GM18909 (cell line): Measurements from ENCODE around the gene YWHAQ.

Source experiments
- ATAC-seq: cut with Tn5 transposase; IDR thresholded peaks from one replicate; pipeline ENCODE4 v1.9.1; 2021; ENCODE audit warnings: mild to moderate bottlenecking; ENCODE audit not compliant: unreplicated experiment, poor library complexity

The YWHAQ gene

DNA sequence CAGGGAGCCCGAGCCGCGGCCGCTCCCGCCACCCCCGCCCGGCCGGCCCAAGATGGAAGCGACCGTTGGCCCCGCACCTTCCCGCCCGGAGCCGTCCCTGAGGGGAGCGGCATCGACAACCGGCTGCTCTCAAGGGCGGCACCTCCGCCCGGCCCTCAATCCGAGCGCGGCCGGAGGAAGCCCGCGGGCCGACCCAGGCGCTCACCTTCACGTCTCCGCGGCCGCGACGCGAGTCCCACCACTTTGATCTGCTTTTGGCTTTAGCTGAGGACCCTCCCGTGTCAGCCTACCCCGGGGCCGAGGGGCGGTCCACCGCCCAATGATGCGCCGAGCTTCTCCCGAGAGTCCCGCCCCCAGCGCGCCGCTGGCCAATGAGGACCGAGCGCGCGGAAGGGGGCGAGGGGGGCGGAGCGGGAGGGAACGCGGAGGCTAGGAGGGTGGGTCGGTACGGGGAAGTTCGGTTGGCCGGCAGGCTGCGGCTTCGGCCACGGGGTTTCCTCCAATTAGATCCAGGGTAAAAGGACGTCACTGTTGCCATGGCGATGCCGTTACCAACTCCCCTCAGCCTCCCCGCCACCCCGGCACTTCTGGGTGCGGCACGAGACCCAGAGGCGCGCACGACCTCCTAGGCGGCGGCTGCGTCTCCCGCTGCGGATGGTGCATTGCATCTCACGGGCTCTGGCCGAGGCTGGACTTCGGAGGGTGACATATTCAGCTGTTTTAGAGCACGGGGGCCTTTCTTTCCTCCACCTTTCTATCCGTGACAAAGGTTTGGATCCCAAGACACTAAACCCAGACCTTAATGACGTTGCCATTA lies at the start of gene YWHAQ:
YWHAQ (minus strand) TSS at position 262 of the 817 bp plus-strand sequence. CDS start 545 bp downstream, outside the sequence.
- peak; percentile 92 for ATAC-seq

DNA sequence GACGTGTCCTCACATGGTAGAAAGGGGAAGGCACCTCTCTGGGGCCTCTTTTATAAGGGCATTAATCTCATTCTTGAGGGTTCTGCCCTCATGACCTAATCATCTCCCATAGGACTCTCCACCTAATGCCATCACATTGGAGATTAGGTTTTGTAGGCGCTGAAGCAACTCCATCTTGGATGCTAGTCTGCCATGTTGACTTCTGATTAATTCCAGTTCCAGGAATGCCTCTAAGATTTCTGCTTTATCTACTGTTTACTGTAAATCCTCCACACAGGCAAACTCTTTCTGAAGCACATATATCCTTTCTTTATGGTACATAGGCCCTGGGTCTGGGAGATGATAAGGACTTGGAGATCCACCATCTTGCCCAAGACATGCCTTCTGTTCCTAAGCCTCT lies 49.3 kb upstream of the YWHAQ start:
- ATAC-seq = no peak

DNA sequence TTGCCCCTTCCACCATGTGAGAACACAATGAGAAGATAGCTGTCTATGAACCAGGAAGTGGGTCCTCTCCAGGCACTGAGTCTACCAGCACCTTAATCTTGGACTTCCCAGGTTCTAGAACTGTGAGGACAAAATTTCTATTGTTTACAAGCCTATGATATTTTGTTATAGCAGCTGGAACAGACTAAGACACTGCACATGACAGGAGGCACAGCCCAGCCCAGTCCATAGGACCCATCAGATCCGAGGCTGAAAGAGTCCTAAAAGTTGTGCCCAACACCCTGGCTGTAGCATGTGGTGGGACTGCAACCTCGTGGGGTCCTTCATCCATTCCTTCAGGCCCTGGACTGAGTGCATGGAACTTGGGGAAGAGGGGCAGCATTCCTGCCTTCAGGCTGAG lies 48.4 kb upstream of the YWHAQ start:
- ATAC-seq = no peak

DNA sequence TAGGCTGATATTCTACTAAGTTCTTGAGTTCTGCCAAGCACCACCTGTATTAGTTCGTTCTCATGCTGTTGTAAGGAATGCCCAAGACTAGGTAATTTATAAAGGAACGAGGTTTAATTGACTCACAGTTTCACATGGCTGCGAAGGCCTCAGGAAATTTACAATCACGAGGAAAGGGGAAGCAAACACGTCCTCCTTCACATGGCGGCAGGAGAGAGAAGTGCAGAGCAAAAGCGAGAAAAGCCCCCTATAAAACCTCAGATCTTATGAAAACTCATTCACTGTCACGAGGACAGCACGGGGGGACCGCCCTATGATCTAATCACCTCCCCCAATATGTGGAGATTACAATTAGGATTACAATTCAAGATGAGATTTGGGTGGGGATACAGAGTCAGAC lies 47.7 kb upstream of the YWHAQ start:
- no peak for ATAC-seq

DNA sequence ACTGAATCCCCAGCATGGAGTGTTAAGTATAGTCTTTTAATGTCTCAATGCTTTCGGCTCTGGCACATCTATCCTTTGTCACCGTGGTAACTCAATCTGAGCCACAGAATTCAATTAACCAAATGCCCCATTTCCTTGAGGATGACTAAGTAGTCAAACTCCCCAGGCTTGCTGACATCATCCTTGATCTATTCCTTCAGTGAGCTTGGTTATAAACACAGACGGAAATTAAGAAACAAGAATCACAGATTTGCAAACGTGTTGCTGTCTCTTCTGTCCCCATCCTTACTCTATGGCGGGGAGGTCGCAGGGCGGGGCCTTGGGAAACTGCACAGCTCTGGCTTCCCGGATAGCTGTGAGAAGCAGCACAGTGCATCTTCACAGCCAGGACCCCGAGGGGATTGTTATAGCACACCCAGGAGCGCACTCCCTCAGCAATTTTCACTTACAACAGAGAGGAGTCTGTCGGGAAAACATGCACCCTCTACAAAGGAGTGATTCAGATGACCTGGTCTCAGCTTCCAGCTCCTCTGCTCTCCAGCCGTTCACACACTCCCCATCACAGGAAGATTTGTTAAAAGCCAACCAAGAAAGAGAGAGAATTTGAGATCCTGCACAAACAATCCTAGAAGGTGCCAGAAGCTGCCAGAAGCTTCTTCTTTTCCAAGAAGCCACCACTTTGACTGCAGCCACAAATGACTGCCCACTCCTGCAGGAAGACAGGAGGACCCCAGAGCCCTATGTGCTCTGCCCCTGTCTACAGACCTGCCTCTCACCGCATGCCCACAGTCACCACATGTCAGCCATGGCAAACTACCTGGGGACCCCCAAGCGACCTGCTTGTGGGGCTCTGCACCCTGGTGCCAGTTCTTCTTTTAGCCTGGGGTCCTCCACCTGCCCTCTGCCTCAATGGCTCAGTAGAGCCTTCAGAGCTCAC lies 44.9 kb upstream of the YWHAQ start:
- ATAC-seq = no peak

DNA sequence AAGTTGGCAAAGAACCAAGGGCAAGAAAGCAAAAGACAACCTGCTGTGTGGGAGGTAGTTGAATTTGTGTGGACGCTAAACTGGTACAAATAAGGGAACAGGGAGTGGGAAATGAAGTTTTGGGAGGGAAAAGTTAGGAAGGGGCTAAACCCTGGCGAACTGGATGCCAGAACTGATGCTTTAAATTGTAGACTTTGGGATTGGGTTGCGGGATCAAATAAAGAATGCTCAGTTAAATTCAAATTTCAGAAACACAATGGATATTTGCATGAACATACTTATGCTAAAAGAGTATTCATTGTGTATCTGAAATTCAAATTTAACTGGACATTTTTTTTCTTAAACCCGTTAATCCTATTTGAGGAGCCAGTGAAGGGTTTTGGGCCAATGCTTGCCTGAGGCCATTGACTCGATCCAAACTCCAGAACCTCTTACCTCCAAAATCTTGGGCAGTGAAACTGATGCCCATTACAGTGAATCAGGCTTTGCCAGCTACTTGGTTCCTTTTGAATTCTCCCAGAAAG lies 44.2 kb upstream of the YWHAQ start:
- ATAC-seq = no peak

DNA sequence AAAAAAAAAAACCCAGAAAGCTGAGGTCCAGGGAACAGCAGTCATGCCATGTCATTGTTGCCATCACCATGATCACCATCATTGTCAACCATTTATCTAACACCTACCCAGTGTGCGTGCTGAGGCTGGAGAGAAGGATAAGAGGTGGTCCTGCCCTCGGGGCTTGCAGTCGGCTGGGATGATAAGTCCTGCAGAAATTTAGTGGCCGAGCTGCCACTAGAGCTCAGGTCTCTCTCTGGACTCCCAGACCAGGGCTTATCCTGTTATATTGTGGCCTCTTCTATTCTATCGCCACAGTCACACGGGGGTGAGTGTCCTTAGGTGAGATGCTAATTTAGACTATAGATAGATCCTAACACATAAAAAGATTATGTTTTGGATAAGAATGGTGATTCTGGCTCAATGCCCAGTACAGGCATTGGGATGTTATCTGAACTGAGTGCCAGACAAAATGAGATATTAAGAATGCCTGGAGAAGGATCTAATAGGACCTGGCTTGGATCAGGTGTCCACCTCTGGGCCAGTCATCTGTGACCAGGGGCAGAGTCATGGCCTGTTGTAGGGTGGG lies 43.2 kb upstream of the YWHAQ start:
- no peak for ATAC-seq

DNA sequence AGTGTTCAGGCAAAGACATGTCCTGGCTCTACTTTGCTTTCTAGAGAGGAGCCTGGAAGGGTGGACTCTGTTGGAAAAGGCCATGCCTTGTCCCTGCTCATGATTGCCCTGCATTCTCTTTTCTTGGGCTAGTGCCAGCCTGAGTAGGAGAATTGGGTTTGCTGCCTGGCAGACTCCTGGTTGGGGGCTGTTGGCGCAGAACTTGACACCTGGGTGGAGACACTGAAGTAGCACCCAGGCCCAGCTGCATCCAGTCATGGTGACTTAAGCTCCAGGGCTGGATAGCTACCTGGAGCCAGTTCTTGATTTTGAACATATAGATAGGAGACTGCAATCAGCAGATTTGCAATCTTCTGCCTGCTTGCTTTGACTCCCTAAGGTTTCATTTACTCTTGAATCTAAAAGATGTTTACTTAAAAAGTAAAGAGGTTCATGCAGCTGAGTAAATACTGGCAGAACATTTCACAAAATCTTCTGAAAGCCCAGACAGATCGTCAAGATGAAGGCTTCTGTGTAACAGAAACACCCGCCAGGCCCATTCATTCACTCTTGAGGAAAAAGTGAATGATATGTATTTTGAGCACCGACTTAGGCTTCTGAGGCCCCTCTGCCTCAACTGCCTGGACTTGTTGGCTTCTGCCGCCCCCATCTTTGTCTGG lies 38.0 kb upstream of the YWHAQ start:
- ATAC-seq = no peak

DNA sequence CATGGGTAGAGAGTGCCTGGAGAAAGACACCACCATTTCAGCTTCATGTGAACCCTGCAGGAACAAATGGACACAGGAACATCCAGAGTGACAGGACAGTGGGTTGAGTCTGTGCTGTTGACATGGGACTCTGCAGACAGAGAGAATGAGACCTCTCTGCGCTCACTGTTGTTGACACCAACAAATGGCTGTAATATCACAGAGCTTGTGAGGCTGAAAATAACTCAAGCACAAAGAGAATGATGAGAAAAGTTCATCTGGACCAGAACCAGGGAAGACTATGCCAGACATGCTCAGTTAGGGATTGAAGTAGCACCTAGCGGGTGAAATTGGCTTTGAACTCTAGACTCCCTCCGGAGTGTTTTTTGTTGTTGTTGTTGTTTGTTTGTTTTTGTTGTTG lies 37.0 kb upstream of the YWHAQ start:
- ATAC-seq = no peak

DNA sequence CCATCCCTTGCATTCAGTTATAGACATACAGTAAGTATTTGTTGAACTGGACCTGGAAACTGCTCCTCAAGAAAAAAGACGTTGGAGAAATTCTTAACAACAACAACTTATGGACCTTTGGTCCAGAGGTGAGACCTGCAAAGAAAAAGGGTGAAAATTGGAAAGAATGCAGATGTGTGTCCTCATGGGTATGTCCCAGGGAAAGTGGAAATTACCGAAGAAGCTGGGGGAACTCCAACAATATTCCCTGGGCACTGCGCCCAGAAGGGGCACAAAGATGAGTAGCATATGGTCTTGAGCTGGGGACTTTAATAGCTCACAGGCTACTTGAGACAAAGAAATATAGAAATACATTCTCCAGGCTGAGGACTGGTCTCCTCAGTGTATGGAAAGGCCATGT lies 35.5 kb upstream of the YWHAQ start:
- ATAC-seq = no peak

DNA sequence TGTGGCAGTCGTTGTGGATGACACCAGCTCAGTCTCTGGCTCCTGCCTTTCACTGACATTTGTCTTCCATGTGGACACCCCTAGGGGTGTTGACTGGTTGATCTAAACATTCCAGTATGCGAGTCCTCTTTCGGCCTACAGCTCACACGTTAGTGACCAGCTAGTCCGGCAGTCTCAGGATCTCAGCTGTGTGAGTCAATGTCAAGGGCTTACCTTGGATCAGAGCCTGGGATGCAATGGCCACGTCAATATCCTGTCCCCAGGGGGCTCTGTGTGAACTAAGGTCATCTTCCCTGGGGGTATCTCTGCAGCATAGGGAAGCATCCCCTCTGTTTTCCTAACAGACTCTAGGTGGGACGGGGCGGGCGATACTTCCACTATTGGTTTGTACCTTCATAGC lies 35.1 kb upstream of the YWHAQ start:
- ATAC-seq = no peak

DNA sequence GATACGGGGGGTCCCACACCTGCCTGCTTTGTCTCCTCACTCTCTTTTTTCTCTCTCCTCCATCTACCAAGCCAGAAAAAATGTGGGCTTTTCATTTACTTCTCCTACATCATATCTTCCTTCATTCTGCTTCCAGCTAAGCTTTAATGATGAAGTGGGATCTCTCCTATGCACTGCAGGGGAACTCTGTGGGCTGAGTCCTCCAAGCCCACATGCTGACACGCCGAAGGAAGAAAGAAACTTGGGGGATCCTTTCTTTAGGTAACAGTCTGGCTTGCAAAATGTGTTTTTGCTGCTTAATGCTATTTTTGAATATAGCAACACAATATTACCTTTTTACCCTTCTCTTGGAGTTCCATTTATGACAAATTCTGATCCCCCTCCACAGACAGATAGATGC lies 33.6 kb upstream of the YWHAQ start:
- no peak for ATAC-seq

DNA sequence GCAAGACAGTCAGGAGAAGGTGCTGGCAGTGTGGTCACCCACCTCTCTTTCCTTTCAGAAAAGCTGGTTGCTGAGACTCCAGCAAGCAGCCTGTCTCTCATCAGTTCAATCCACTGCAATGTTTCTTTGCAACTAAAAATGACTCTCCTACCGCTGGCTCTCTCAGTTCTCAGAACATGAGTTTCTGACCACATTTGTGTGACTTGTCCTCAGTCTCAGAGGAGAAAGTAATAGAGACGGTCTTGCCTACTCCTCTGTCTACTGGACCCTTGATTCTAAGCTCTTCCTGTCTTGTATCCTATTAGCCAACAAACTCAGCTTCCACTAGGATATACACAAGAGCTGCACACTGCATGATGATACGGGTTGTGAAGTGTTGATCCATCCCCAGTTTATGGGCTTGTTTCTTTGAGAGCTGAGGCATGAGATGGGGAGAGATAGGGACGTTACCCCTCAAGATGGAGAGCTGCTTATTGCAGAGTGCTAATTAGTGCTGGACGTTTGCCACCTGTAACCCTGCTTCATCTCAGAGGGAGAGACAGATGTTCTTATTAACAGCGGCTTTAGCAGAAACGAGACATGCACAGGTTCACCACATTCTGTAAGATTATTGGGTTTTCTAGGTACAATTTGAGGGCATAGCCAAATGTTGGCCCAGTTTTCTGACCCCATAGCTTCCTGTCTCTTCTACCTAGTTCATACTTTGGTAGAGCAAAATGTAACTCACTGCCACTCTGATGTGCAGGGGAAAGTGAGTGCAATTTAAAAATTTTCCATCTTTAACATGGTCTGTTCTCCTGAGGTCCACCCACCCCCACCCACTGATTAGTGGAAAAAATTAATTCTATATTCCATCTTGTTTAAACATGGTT lies 32.4 kb upstream of the YWHAQ start:
- peak; percentile 71 for ATAC-seq

DNA sequence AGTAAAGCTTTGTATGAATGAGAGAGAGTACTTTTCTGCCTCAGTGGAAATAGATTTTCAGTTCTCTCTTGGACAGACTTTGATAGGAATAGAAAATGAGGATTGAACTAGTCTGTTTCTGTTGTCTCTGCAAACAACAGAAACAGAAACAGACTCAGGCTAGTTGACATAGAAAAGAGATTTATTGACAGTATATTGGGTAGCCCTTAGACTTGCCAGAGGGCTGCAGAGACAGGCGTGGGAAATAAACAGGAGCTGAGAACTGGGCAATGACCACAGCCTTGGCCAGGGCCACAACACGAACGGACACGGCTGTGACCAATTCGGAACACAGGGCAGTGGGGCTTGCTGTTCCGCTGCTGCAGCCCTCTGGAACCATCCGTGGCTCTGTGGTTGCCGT lies 30.5 kb upstream of the YWHAQ start:
- no peak for ATAC-seq

DNA sequence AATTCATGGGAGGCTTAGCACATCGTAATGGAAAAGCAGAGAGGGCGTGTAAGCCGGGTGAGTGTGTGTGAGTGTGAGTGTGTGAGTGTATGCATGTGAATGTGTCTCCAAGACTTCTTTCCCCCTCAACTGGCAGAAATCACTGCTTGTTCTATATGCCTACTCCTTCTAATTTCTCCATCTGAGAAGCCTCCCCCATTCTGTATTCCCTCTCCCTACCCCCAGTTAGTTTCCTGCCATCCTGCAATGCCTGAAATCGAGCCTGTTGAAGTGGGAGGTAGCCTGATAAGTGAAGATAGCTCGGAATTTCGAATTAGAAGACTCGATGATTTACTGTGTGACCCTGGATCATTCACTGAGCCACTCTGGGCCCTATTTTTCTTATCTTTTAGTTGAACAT lies 30.0 kb upstream of the YWHAQ start:
- ATAC-seq = no peak

DNA sequence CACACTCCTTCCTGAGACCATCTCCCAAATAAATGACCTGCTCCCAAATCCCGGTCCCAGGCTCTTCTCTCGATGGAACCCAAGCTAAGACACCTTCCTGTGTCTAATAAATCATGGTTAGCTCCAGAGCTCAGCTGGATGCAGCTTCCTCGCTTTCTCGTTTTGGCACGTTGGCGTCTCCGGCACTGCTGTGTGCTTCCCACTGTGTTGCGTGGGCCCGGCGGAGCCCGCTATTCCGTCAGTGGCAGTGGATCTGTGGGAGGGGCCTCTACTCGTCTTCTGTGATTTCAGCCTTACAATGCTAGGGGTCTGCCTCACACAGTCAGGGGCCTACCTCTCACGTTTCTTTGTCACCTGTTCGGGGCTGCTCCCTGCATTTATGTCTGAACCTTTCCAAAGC lies 29.4 kb upstream of the YWHAQ start:
- no peak for ATAC-seq

DNA sequence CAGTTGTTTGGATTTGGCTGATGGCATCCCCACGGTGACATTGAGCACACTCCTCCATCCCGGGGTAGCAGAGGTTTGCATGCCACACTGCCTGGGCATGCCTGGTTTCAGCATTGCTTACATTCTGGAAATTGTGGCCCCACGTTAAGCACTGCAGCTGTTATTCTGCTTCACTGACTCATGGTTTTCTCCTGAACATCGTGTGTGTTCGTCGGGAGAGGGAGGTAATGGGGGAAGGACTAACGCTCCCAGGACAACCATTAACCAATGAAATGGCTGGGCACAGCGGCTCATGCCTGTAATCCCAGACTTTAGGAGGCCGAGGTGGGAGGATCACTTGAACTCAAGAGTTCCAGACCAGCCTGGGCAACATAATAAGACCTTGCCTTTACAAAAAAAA lies 28.2 kb upstream of the YWHAQ start:
- no peak for ATAC-seq

DNA sequence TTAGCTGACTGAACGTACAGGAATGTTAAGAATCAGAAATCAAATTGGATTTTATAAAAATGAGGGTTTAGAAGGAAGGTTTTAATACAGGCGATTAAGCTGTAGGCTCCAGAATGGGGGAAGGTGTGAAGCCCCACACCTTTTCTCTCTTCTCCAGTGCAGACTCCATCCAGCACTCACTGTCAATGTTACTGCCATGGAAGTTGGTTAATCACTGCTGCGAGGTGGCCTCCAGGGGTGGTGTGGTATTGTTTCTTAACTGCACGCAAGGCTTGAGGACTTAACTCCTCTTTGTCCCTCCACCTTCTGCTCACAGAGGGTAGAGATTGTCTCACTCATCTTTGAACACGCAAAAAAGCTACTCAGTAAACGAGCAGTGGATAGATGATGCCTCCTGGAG lies 26.9 kb upstream of the YWHAQ start:
- no peak for ATAC-seq

DNA sequence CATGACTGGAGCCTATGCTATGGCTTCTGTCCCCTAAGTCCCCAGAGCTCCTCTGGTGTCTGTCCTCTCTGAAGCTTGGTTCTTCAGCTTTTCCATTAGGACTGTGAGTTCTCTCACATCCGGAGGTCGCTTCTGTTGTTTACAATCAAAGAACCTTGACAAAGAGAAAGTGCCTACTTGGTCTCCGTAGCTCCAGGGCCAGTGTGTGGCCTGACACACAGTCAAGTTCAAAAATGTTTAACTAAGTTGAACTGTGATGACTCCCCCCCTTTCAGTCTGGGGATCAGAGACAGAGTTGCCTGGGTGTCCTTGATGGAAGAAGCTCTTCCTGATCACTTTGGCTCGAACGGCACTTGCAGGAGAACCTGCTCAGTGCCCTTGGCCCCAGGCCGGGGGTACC lies 26.3 kb upstream of the YWHAQ start:
- no peak for ATAC-seq
